HEK293 (cell line): ENCODE data around the gene THRA.

Experiments used
- GFI1B ChIP-seq: fragments of 450-650 bp; formaldehyde crosslinking; IDR thresholded peaks from 2 replicates; pipeline ENCODE4 v1.5.1; 2016; ENCODE audit warnings: missing biosample characterization, missing genetic modification characterization
- HIC1 ChIP-seq: fragments of 450-650 bp; formaldehyde crosslinking; IDR thresholded peaks from 2 replicates; pipeline ENCODE4 v1.5.1; 2016; ENCODE audit warnings: missing biosample characterization, missing genetic modification characterization
- MEIS1 ChIP-seq: sonication (generic); formaldehyde crosslinking; IDR thresholded peaks from 2 replicates; pipeline ENCODE4 v1.8.1; 2022; ENCODE audit warnings: missing genetic modification reagents, mild to moderate bottlenecking, borderline replicate concordance
- PRDM2 ChIP-seq: fragments of 450-650 bp; formaldehyde crosslinking; IDR thresholded peaks from 2 replicates; pipeline ENCODE4 v1.5.1; 2016; ENCODE audit warnings: missing biosample characterization, missing genetic modification characterization, borderline replicate concordance
- PRDM6 ChIP-seq: fragments of 450-650 bp; formaldehyde crosslinking; IDR thresholded peaks from 2 replicates; pipeline ENCODE4 v1.5.1; 2017; ENCODE audit warnings: missing biosample characterization, missing genetic modification characterization
- RBAK ChIP-seq: fragments of 450-650 bp; formaldehyde crosslinking; IDR thresholded peaks from 2 replicates; pipeline ENCODE4 v1.5.1; 2016; ENCODE audit warnings: missing biosample characterization, missing genetic modification characterization
- ZBTB17 ChIP-seq: fragments of 450-650 bp; formaldehyde crosslinking; IDR thresholded peaks from 2 replicates; pipeline ENCODE4 v1.5.1; 2016; ENCODE audit warnings: missing biosample characterization, missing genetic modification characterization
- ZNF146 ChIP-seq: fragments of 450-650 bp; formaldehyde crosslinking; IDR thresholded peaks from 2 replicates; pipeline ENCODE4 v1.5.1; 2016; ENCODE audit warnings: missing biosample characterization, missing genetic modification characterization
- ZNF18 ChIP-seq: fragments of 450-650 bp; formaldehyde crosslinking; IDR thresholded peaks from 2 replicates; pipeline ENCODE4 v1.5.1; 2016; ENCODE audit warnings: missing biosample characterization, missing genetic modification characterization
- ZNF202 ChIP-seq: fragments of 450-650 bp; formaldehyde crosslinking; IDR thresholded peaks from 2 replicates; pipeline ENCODE4 v1.5.1; 2016; ENCODE audit warnings: missing biosample characterization, missing genetic modification characterization, borderline replicate concordance
- ZNF239 ChIP-seq: fragments of 450-650 bp; formaldehyde crosslinking; IDR thresholded peaks from 2 replicates; pipeline ENCODE4 v1.5.1; 2016; ENCODE audit warnings: missing biosample characterization, missing genetic modification characterization
- ZNF341 ChIP-seq: fragments of 450-650 bp; formaldehyde crosslinking; IDR thresholded peaks from 2 replicates; pipeline ENCODE4; 2016; ENCODE audit warnings: low read depth, missing biosample characterization, missing genetic modification characterization
- ZNF366 ChIP-seq: fragments of 450-650 bp; formaldehyde crosslinking; conservative IDR thresholded peaks from 2 replicates; pipeline ENCODE4 v1.5.1; 2016; ENCODE audit warnings: missing biosample characterization, missing genetic modification characterization
- ZNF48 ChIP-seq: fragments of 450-650 bp; formaldehyde crosslinking; IDR thresholded peaks from 2 replicates; pipeline ENCODE4 v1.5.1; 2016; ENCODE audit warnings: missing biosample characterization, missing genetic modification characterization
- ZNF501 ChIP-seq: fragments of 450-650 bp; formaldehyde crosslinking; IDR thresholded peaks from 2 replicates; pipeline ENCODE4 v1.5.1; 2016; ENCODE audit warnings: missing biosample characterization, missing genetic modification characterization
- ZNF518A ChIP-seq: fragments of 450-650 bp; formaldehyde crosslinking; conservative IDR thresholded peaks from 2 replicates; pipeline ENCODE4 v1.5.1; 2016; ENCODE audit warnings: low read depth, missing biosample characterization, missing genetic modification characterization
- ZNF560 ChIP-seq: fragments of 450-650 bp; formaldehyde crosslinking; IDR thresholded peaks from 2 replicates; pipeline ENCODE4 v1.5.1; 2017; ENCODE audit warnings: missing biosample characterization, missing genetic modification characterization, borderline replicate concordance
- ZNF654 ChIP-seq: fragments of 450-650 bp; formaldehyde crosslinking; IDR thresholded peaks from 2 replicates; pipeline ENCODE4 v1.5.1; 2016; ENCODE audit warnings: low read depth, missing biosample characterization, missing genetic modification characterization
- ZNF658 ChIP-seq: fragments of 450-650 bp; formaldehyde crosslinking; IDR thresholded peaks from 2 replicates; pipeline ENCODE4; 2016; ENCODE audit warnings: missing biosample characterization, missing genetic modification characterization
- ZNF701 ChIP-seq: fragments of 450-650 bp; formaldehyde crosslinking; IDR thresholded peaks from 2 replicates; pipeline ENCODE4 v1.5.1; 2016; ENCODE audit warnings: missing biosample characterization, missing genetic modification characterization
- ZSCAN16 ChIP-seq: fragments of 450-650 bp; formaldehyde crosslinking; IDR thresholded peaks from 2 replicates; pipeline ENCODE4 v1.5.1; 2016; ENCODE audit warnings: missing biosample characterization, missing genetic modification characterization
- TF ChIP-seq, protein P1 (sequence below): IDR thresholded peaks from 2 replicates; pipeline ENCODE4 v1.6.1; 2011; ENCODE audit warnings: mild to moderate bottlenecking, low read depth, low read length, borderline replicate concordance

The THRA gene

DNA sequence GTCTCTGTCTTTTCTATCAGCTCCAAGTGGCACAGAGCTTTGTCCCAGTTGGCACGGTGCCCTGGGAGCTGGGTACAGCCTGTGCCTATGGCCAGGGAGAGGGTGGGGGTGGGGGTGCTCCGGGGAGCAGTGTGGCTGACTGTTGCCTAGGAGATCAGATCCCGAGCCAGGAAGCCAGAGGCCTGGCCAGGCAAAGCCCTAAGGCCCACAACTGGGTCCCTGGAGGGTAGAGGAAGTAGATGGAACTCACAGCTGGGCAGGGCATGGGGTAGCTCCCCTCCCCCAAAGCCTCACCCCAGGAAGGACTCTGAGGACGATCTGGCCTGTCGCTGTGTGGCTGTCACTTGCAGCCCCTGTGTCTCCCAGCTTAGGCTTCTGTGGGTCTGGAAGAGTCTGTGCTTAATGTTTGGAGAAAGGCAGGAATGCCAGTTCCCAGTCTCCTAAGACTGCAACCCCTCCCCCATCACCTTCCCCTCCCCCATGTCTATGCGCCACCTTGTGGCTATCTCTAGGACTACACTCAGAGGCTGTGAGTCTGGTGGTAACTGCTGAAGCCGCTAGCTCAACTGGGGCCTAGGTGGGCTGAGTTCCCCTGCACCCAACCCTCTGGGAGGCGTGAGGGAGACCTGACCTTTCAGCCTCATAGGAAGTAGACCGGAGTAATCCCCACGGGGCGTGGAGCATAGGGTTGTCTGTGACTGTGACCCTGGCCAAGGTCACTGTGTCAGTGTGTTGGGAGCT, 12.6 kb downstream of the THRA start (continued):
- peak; percentile 73 for TF ChIP-seq HIC1
- peak; percentile 27 for TF ChIP-seq ZNF654 (tag by site-specific recombination)
- no peak for TF ChIP-seq ZNF202 (tag by site-specific recombination)
- no peak for TF ChIP-seq ZNF18 (tag by site-specific recombination)
- no peak for TF ChIP-seq ZNF701 (tag by site-specific recombination)
- TF ChIP-seq ZNF341, result no peak
- no peak for TF ChIP-seq ZNF518A (tag by site-specific recombination)
- no peak for TF ChIP-seq PRDM6 (tag by site-specific recombination)
- no peak for TF ChIP-seq ZNF239 (tag by site-specific recombination)
- no peak for TF ChIP-seq ZNF560 (tag by site-specific recombination)
- TF ChIP-seq, protein P1, sequence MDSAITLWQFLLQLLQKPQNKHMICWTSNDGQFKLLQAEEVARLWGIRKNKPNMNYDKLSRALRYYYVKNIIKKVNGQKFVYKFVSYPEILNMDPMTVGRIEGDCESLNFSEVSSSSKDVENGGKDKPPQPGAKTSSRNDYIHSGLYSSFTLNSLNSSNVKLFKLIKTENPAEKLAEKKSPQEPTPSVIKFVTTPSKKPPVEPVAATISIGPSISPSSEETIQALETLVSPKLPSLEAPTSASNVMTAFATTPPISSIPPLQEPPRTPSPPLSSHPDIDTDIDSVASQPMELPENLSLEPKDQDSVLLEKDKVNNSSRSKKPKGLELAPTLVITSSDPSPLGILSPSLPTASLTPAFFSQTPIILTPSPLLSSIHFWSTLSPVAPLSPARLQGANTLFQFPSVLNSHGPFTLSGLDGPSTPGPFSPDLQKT, result no peak
- TF ChIP-seq MEIS1 (CRISPR knock-in tag), result no peak
- TF ChIP-seq RBAK (tag by site-specific recombination), result no peak
- no peak for TF ChIP-seq GFI1B (tag by site-specific recombination)
- TF ChIP-seq ZBTB17 (tag by site-specific recombination), result no peak
- TF ChIP-seq PRDM2 (tag by site-specific recombination), result no peak
- no peak for TF ChIP-seq ZNF366 (tag by site-specific recombination)
- no peak for TF ChIP-seq ZNF658 (tag by site-specific recombination)
- no peak for TF ChIP-seq ZSCAN16 (tag by site-specific recombination)
- TF ChIP-seq ZNF146 (tag by site-specific recombination), result no peak
- TF ChIP-seq ZNF48 (tag by site-specific recombination), result no peak
- TF ChIP-seq ZNF501 (tag by site-specific recombination), result no peak
